ENCODE measurements around the gene GPRC5C.
A peak's percentile ranks its signal among the peaks of the same experiment; 100 is the strongest.
"Not testable (repeated sequence)": the region's sequence is repeated elsewhere in the genome, so short reads cannot be mapped to it uniquely, and the experiment has no call there.

GPRC5C gene

GRCh38 chr17:74431568-74432423, at the start of gene GPRC5C:
GPRC5C (plus strand) TSS chr17:74432088; CDS start chr17:74439777, 7,689 bp downstream.
- DNase-seq, result peak; percentile 54

DNA sequence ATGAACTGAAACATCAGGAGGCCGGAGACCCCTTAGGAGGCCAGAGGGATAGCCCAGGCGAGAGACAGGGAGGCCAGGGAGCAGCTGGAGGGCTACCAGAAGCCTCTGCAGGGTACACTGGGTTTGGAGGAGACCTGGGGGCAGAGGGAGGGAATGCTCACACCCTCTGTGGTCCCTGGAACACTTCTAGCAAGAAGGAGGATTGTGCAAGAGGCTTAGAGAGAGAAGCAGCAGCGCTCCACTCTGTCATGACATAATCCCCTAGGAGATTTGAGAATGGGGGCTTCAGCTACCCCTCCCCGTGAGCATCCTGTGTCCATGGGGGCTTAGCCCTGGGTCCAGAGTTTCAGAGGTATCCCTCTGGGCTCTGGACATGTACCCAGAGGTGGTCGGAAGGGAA, 48.7 kb upstream of the GPRC5C start:
- no peak for DNase-seq

DNA sequence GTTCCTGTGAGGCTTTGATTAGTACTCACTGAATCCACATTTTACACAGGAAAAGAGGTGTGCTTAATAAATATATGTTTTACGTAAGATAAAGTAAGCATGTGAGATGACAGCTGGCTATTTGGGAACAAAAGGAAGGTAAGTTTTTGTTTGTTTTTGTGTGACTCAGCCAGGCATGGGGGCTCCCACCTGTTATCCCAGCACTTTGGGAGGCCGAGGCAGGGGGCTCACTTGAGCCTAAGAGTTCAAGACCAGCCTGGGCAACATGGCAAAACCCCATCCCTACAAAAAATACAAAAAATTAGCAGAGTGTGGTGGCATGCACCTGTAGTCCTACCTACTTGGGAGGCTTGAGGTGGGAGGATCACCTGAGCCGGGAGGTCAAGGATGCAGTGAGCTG, 46.7 kb upstream of the GPRC5C start:
- DNase-seq, result no peak

DNA sequence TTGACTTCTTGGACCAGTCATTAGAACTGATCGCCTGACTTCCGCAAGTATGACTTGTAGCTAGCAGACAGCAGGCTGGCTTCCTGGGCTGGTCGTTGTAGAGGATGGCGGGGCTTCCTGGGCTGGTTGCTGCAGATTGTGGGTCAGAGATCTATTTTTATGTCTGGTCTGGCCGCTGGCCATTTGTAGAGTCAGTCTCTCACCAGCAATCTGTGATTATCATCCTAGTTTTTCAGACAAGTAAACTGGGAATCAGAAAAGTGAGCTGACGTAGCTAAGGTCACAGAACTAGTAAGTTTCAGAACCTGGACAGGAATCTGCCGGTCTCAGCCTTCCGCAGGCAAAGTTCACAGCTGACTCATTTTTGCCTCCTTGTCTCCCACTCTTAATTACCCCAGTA, 45.5 kb upstream of the GPRC5C start:
- DNase-seq, result no peak

- DNase-seq, result no peak
Observed at GRCh38 chr17:74387365-74388218, 44.3 kb upstream of the GPRC5C start.

DNA sequence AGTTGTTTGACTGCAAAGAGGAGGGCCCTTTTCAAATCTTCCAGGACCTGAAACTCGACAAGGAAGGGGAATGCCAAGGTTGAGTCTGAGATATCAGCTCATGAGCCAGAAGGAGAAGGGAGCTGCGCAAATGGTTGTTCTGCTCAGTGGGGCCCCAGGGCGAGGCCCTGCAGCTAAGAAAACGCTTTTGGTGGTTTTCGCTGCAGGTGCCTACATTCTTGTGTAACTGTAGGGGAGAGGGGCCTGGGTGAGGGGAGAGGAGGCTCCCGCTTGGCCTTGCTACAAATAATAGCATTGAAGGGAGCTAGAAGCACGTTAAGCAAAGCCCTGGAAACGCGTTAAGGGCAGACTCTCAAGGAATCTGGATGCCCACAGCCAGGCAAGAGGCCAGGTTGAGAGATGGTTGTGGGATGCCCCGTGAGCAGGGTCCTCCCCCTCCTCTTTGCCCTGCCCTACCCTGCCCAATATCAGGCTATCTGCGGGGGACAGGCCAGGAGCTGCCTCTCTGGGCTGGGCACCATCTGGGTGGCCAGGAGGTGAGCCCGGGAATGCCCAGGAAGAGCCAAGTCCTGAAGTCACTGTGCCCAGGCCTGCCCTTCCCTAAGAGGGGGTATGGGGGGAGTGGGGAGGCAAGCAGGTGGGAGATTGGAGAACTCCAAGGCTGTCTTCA, 42.7 kb upstream of the GPRC5C start:
- no peak for DNase-seq

- no peak for DNase-seq
Observed at GRCh38 chr17:74389937-74390679, 41.8 kb upstream of the GPRC5C start.

- no peak for DNase-seq
Observed at GRCh38 chr17:74390680-74391653, 40.9 kb upstream of the GPRC5C start.

DNA sequence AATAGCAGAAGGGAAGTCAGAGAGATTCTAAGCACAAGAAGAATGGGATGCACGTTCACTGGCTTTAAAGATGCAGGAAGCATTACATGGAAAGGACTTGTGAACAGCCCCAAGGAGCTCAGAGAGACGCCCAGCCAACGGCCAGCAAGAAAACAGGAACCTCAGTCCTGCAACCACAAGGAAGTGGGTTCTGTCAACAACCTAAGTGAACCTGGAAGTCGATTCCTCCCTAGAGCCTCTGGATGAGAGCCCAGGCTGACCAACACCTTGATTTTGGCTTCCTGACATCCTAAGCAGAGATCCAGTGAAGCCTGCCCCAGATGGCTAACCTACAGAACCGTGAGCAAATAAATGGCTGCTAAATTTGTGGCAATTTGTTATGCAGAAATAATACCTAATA, 40.1 kb upstream of the GPRC5C start:
- no peak for DNase-seq

- no peak for DNase-seq
Observed at GRCh38 chr17:74392848-74393247, 39.0 kb upstream of the GPRC5C start.

GRCh38 chr17:74393346-74393942, 38.4 kb upstream of the GPRC5C start:
- DNase-seq, result peak; percentile 35

DNA sequence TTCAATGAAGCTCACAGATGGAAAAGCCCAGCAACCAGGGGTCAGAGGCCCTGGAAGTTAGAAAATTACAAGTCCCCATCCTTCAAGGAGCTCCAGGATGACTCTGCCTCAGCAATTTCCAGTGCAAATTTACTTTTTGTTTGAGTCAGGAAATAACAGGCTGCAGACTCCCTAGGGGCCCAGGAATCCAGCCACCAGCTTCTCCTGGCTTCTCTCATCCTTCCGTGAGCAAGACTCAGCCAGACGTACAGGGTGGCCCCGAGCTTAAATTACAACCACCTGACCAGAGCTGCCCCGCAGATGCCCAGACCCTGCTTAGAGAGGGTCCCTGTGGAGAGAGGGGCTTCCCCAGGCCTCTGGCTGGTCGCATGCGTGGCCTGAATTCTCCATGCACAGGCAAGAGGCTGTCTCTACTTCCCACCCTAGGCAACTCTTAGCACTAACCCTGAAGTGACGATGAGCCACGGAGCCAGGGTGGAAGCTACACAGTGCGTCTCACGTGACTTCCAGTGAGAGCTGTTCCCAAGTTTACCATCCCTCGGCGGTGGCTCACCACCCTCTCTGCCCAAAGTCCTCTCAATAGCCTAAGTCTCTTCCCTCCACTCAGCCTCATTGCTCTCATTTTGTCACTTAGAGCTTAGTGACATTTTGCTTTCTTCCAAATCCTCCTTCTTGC, 37.5 kb upstream of the GPRC5C start:
- DNase-seq, result no peak

- no peak for DNase-seq
Observed at GRCh38 chr17:74394977-74395376, 36.9 kb upstream of the GPRC5C start.

DNA sequence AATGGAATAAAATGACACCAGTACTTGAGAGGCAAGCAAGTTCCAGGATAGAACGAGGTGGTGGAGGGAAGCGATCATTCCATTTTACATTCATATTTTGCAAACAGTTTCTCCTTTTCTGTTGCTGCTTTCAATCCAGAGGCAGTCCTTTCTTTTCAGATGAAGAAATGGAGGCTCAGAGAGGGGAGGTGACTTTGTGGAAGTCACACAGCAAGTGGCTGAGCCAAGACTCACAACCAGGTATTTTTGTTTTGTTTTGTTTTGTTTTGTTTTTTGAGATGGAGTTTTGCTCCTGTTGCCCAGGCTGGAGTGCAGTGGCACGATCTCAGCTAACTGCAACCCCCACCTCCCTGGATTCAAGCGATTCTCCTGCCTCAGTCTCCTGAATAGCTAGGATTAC, 35.3 kb upstream of the GPRC5C start:
- no peak for DNase-seq

- no peak for DNase-seq
Observed at GRCh38 chr17:74402048-74402447, 29.8 kb upstream of the GPRC5C start.

DNA sequence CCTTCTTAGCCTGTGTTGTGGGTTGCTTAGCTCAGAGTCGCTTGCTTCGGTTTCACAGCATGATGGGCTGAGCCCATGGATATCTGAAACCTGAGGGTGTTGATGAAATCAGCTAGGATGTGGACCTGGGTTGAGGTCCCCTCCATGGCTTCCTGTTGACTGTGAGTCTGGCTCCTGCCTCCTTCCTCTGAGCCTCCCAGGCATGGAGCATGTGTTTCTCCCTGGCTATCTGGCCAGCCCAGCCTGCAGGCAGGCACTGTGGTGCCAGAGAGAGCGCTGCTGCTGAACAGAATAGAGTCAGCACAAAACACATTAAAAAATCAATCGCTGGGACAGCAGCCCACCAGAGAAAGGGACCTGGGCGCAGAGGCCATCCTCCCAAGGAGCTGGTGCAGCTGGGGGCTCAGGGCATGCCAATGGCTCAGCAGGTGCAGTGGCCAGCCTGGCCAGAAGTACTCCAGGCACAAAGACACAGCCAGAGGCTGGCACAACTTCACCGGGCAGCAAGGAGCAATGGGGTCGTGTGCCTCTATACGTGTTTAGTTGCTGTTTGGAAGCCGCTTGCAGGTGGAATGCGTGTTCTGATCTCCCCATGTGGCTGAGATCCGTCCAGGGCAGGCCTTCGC, 28.3 kb upstream of the GPRC5C start:
- DNase-seq, result no peak

- no peak for DNase-seq
Observed at GRCh38 chr17:74404218-74404617, 27.7 kb upstream of the GPRC5C start.

GRCh38 chr17:74404789-74405188, 27.1 kb upstream of the GPRC5C start:
- DNase-seq, result no peak

GRCh38 chr17:74405311-74405710, 26.6 kb upstream of the GPRC5C start:
- DNase-seq, result not testable (repeated sequence)

- no peak for DNase-seq
Observed at GRCh38 chr17:74407384-74407783, 24.5 kb upstream of the GPRC5C start.
